SK-N-SH (cell line): ENCODE measurements around the gene IQCN. TPM values are rescaled to one million over a fixed set of nuclear protein-coding genes. Genes with fewer than 3 reads are reported as not detected.

Source experiments
- CTCF ChIA-PET: fragments of 300-600, 350-600 bp; formaldehyde crosslinking; extraction: SDS; loops from one replicate; lab custom pipeline; 2021; lab: Yijun Ruan, JAX
- POLR2A ChIA-PET: fragments of 350-600 bp; sonication (Branson Sonifier 250); formaldehyde crosslinking; extraction: SDS; loops from one replicate; lab custom pipeline; 2020; ENCODE audit warnings: antibody characterized with exemption, inconsistent platforms; lab: Yijun Ruan, JAX
- DNase-seq: peaks from one replicate; pipeline ENCODE4 v3.0.0; 2012
- H2AFZ ChIP-seq: fragments of 200-600 bp; sonication (generic); 2 replicates; pipeline ENCODE4 v1.8.1; 2016; ENCODE audit warnings: antibody characterized with exemption, mild to moderate bottlenecking, low read depth
- H3F3A ChIP-seq: fragments of 200-600 bp; sonication (generic); replicated peaks from 2 replicates; pipeline ENCODE3; 2016; ENCODE audit warnings: antibody characterized with exemption, mild to moderate bottlenecking; ENCODE audit not compliant: insufficient read depth
- H3K27ac ChIP-seq, 2 experiments: fragments of 200-500 bp in 1 of 2; fragments of 200-600 bp in 1 of 2; sonication (Bioruptor generic) in 1 of 2; sonication (generic), shearing (Covaris generic) in 1 of 2; 2 replicates each; pipeline versions ENCODE4 v1.5.1 to v1.6.1; 2014 to 2016; ENCODE audit warnings: low read depth in 2 of 2, inconsistent platforms in 1 of 2, low read length in 1 of 2, mild to moderate bottlenecking in 1 of 2, mixed read lengths in 1 of 2
- H3K27me3 ChIP-seq: fragments of 200-600 bp; sonication (generic), shearing (Covaris generic); 2 replicates; pipeline ENCODE4 v1.6.1; 2016; ENCODE audit warnings: mixed run types; ENCODE audit not compliant: insufficient read depth
- H3K36me3 ChIP-seq, 2 experiments: fragments of 200-500 bp in 1 of 2; fragments of 200-600 bp in 1 of 2; sonication (Bioruptor generic) in 1 of 2; sonication (generic) in 1 of 2; replicated peaks in 1 of 2; 2 replicates each; pipeline versions ENCODE3 to v1.5.1; 2014 to 2016; ENCODE audit warnings: low read length in 1 of 2, mild to moderate bottlenecking in 1 of 2; ENCODE audit not compliant: insufficient read depth in 2 of 2, control insufficient read depth in 1 of 2
- H3K4me1 ChIP-seq, 2 experiments: fragments of 200-500 bp in 1 of 2; fragments of 200-600 bp in 1 of 2; sonication (Bioruptor generic) in 1 of 2; sonication (generic), shearing (Covaris generic) in 1 of 2; 2 replicates each; pipeline versions ENCODE4 v1.5.1 to v1.6.1; 2014 to 2016; ENCODE audit warnings: low read depth in 1 of 2, low read length in 1 of 2, mixed run types in 1 of 2; ENCODE audit not compliant: insufficient read depth in 2 of 2, control insufficient read depth in 1 of 2
- H3K4me2 ChIP-seq: fragments of 200-600 bp; sonication (generic), shearing (Covaris generic); 2 replicates; pipeline ENCODE4 v1.6.1; 2017; ENCODE audit warnings: mixed run types
- H3K4me3 ChIP-seq, 2 experiments: fragments of 200-500 bp in 1 of 2; fragments of 200-600 bp in 1 of 2; sonication (Bioruptor generic) in 1 of 2; sonication (generic), shearing (Covaris generic) in 1 of 2; 2 replicates each; pipeline versions ENCODE4 v1.5.1 to v1.8.1; 2014 to 2016; ENCODE audit warnings: low read depth in 2 of 2, inconsistent platforms in 1 of 2, low read length in 1 of 2, mild to moderate bottlenecking in 1 of 2, mixed read lengths in 1 of 2, moderate library complexity in 1 of 2
- H3K79me2 ChIP-seq: fragments of 200-600 bp; sonication (generic); 2 replicates; pipeline ENCODE4 v1.8.1; 2017; ENCODE audit warnings: mild to moderate bottlenecking; ENCODE audit not compliant: insufficient read depth
- H3K9ac ChIP-seq: fragments of 200-600 bp; sonication (generic); 2 replicates; pipeline ENCODE4 v1.6.1; 2017; ENCODE audit warnings: mixed run types
- H3K9me2 ChIP-seq: fragments of 200-600 bp; sonication (generic); 2 replicates; pipeline ENCODE4 v1.6.1; 2017; ENCODE audit warnings: mixed run types
- H3K9me3 ChIP-seq: fragments of 200-600 bp; sonication (generic); 2 replicates; pipeline ENCODE4 v1.6.1; 2017; ENCODE audit warnings: mixed run types, mild to moderate bottlenecking, moderate library complexity
- H4K20me1 ChIP-seq: fragments of 200-600 bp; sonication (generic); 2 replicates; pipeline ENCODE4 v1.6.1; 2017; ENCODE audit warnings: mild to moderate bottlenecking, mixed run types; ENCODE audit not compliant: insufficient read depth
- CHD2 ChIP-seq: fragments of 150-350 bp; IDR thresholded peaks from 2 replicates; pipeline ENCODE4 v1.6.1; 2018; ENCODE audit warnings: low read length; ENCODE audit not compliant: partially characterized antibody
- CTCF ChIP-seq: fragments of 200-600 bp; sonication (generic); IDR thresholded peaks from 2 replicates; pipeline ENCODE4 v1.6.1; 2017; ENCODE audit warnings: antibody characterized with exemption, mild to moderate bottlenecking, moderate library complexity
- EP300 ChIP-seq, 2 experiments: IDR thresholded peaks; 2 replicates each; pipeline versions ENCODE4 v1.4.0 to v1.6.1; 2012; ENCODE audit warnings: borderline replicate concordance in 1 of 2, low read depth in 1 of 2, low read length in 1 of 2
- FOXJ3 ChIP-seq: sonication (generic); formaldehyde crosslinking; IDR thresholded peaks from 2 replicates; pipeline ENCODE4 v1.5.1; 2020; ENCODE audit warnings: mild to moderate bottlenecking, missing genetic modification reagents
- IRF3 ChIP-seq: fragments of 150-350 bp; IDR thresholded peaks from 2 replicates; pipeline ENCODE4 v1.6.1; 2016; ENCODE audit warnings: mild to moderate bottlenecking, low read depth, low read length
- JUND ChIP-seq: IDR thresholded peaks from 2 replicates; pipeline ENCODE4 v1.4.0; 2012
- MEF2A ChIP-seq: IDR thresholded peaks from 2 replicates; pipeline ENCODE4 v1.4.0; 2012; ENCODE audit warnings: low read depth, borderline replicate concordance
- MXI1 ChIP-seq: IDR thresholded peaks from 2 replicates; pipeline ENCODE4 v1.6.1; 2012; ENCODE audit warnings: mild to moderate bottlenecking, low read depth, low read length, improper control_type of control experiment
- NRF1 ChIP-seq: IDR thresholded peaks from 2 replicates; pipeline ENCODE4 v1.6.1; 2012; ENCODE audit warnings: low read depth, mild to moderate bottlenecking, low read length
- PBX3 ChIP-seq: IDR thresholded peaks from 2 replicates; pipeline ENCODE4; 2012
- RAD21 ChIP-seq: IDR thresholded peaks from 2 replicates; pipeline ENCODE4 v1.6.1; 2012; ENCODE audit warnings: mild to moderate bottlenecking, low read length
- RFX5 ChIP-seq: IDR thresholded peaks from 2 replicates; pipeline ENCODE4 v1.6.1; 2012; ENCODE audit warnings: mild to moderate bottlenecking, improper control_type of control experiment, low read length
- RXRA ChIP-seq: IDR thresholded peaks from 2 replicates; pipeline ENCODE4 v1.4.0; 2012; ENCODE audit warnings: low read depth, mild to moderate bottlenecking, borderline replicate concordance
- USF2 ChIP-seq: fragments of 150-350 bp; IDR thresholded peaks from 2 replicates; pipeline ENCODE4 v1.6.1; 2017; ENCODE audit warnings: antibody characterized with exemption, low read length, low read depth, borderline replicate concordance
- WGBS: methylation state at CpG from one replicate; pipeline ENCODE4 v1.1.6; 2017; ENCODE audit warnings: low lambda C conversion rate; 5-methylcytosine and 5-hydroxymethylcytosine counted together
- polyA plus RNA-seq, 3 experiments: library from polyadenylated mRNA; depleted of rRNA; stranded (reverse); fragments of >200 nt; gene quantifications; 2 replicates each; pipeline ENCODE4 v1.2.3, GENCODE V29; 2012

Gene IQCN
- polyA plus RNA-seq, 1 of the 3 experiments (the other 2 are of a cell fraction), result 2.5 TPM

- no peak for TF ChIP-seq PBX3
- TF ChIP-seq CHD2, result no peak
- TF ChIP-seq RXRA, result no peak
- no peak for TF ChIP-seq USF2
- no peak for TF ChIP-seq EP300 (IDR thresholded peaks at IDR 0.05; ENCODE audit: borderline replicate concordance in 1 of 2, low read depth in 1 of 2, low read length in 1 of 2)
- no peak for TF ChIP-seq JUND
Observed at GRCh38 chr19:18295034-18295451, 20.8 kb upstream of the IQCN start (continued).

GRCh38 chr19:18294467-18294864 lies 20.2 kb upstream of the IQCN start:
- H3F3A ChIP-seq, result peaks cover 34% of the 10 kb centered on the region
- TF ChIP-seq NRF1, result no peak
- no peak for TF ChIP-seq MXI1
- TF ChIP-seq RAD21, result no peak
- TF ChIP-seq MEF2A, result no peak
- no peak for TF ChIP-seq CTCF
- TF ChIP-seq IRF3, result no peak
- no peak for TF ChIP-seq RFX5
- TF ChIP-seq FOXJ3, result peak; percentile 24; the same call in 1 of the 2 replicates
- TF ChIP-seq, all 33 proteins: peak for 1
- H3K4me2 ChIP-seq, result no peak overlapping the region
- H3K27me3 ChIP-seq, result no peaks in the 10 kb centered on the region
- H3K4me1 ChIP-seq, result peaks cover 17 to 24% of the 10 kb centered on the region in 2 experiments; a peak in 2 of 4 replicates
- H4K20me1 ChIP-seq, result no peaks in the 10 kb centered on the region
- H3K4me3 ChIP-seq, result no peak overlapping the region
- H3K9me3 ChIP-seq, result no peaks in the 10 kb centered on the region
- no peak overlapping the region for H2AFZ ChIP-seq
- CTCF ChIA-PET, result interaction anchor here (1.0 to 5.1 kb wide), 4 partner anchors 8 to 181 kb away, joined by 3 to 67 read pairs (median 6); partner anchors contain the start of gene JUND
- H3K9me2 ChIP-seq, result no peaks in the 10 kb centered on the region
- DNase-seq, result peak; percentile 83
- H3K9ac ChIP-seq, result no peak overlapping the region
- H3K79me2 ChIP-seq, result no peaks in the 10 kb centered on the region
- POLR2A ChIA-PET, result interaction anchor here (0.6 kb wide), 1 partner anchor 13 kb away, joined by 3 read pairs; the partner anchor contains the start of gene JUND
- H3K27ac ChIP-seq, result peak overlapping the region in 1 of 2 experiments; percentile 62; a peak in 2 of 4 replicates
- WGBS, result 56% methylated on average over 6 of the region's 9 CpGs
- H3K36me3 ChIP-seq, result no peaks in the 10 kb centered on the region
